ENCODE data around the gene ENG.
"Not testable (repeated sequence)": the region's sequence is repeated elsewhere in the genome, so short reads cannot be mapped to it uniquely, and the experiment has no call there.

Gene ENG

GRCh38 chr9:127873223-127873691 is 18.8 kb upstream of the ENG start:
- no peak overlapping the region for H3K4me3 ChIP-seq (ENCODE audit: low read depth, low read length)
- TF ChIP-seq CTCF (IDR thresholded peaks at IDR 0.05; ENCODE audit: low read depth, low read length) = no peak

GRCh38 chr9:127872369-127873222 is 18.1 kb upstream of the ENG start:
- H3K4me3 ChIP-seq (ENCODE audit: low read depth, low read length) = no peak overlapping the region
- TF ChIP-seq CTCF (IDR thresholded peaks at IDR 0.05; ENCODE audit: low read depth, low read length) = no peak

- no peak for TF ChIP-seq CTCF (IDR thresholded peaks at IDR 0.05; ENCODE audit: low read depth, low read length)
Observed at GRCh38 chr9:127871531-127871930, 17.1 kb upstream of the ENG start.

GRCh38 chr9:127870887-127871286 is 16.4 kb upstream of the ENG start:
- H3K4me3 ChIP-seq (ENCODE audit: low read depth, low read length) = no peak overlapping the region
- TF ChIP-seq CTCF (IDR thresholded peaks at IDR 0.05; ENCODE audit: low read depth, low read length) = no peak

More at GRCh38 chr9:127871531-127871930, 17.1 kb upstream of the ENG start:
- H3K4me3 ChIP-seq (ENCODE audit: low read depth, low read length) = no peak overlapping the region

- not testable (repeated sequence) for H3K4me3 ChIP-seq (ENCODE audit: low read depth, low read length)
Observed at GRCh38 chr9:127870153-127870491, 15.7 kb upstream of the ENG start.

- no peak overlapping the region for H3K4me3 ChIP-seq (ENCODE audit: low read depth, low read length)
- TF ChIP-seq CTCF (IDR thresholded peaks at IDR 0.05; ENCODE audit: low read depth, low read length) = peak; percentile 89
Observed at GRCh38 chr9:127869310-127870152, 15.1 kb upstream of the ENG start.

- TF ChIP-seq CTCF (IDR thresholded peaks at IDR 0.05; ENCODE audit: low read depth, low read length) = no peak
- no peak overlapping the region for H3K4me3 ChIP-seq (ENCODE audit: low read depth, low read length)
Observed at GRCh38 chr9:127868278-127868902, 13.9 kb upstream of the ENG start.

Data from WI38 (cell line).